Activated T-cell treated with anti-CD3 and anti-CD28 coated beads for 1 hour (primary cell): ENCODE data around the gene TSPAN16.
"Not testable (repeated sequence)": the region's sequence is repeated elsewhere in the genome, so short reads cannot be mapped to it uniquely, and the experiment has no call there.

Experiments
- DNase-seq: peaks from one replicate; pipeline ENCODE4 v3.0.0-alpha.2; 2020; ENCODE audit warnings: low read depth

The TSPAN16 gene

DNA sequence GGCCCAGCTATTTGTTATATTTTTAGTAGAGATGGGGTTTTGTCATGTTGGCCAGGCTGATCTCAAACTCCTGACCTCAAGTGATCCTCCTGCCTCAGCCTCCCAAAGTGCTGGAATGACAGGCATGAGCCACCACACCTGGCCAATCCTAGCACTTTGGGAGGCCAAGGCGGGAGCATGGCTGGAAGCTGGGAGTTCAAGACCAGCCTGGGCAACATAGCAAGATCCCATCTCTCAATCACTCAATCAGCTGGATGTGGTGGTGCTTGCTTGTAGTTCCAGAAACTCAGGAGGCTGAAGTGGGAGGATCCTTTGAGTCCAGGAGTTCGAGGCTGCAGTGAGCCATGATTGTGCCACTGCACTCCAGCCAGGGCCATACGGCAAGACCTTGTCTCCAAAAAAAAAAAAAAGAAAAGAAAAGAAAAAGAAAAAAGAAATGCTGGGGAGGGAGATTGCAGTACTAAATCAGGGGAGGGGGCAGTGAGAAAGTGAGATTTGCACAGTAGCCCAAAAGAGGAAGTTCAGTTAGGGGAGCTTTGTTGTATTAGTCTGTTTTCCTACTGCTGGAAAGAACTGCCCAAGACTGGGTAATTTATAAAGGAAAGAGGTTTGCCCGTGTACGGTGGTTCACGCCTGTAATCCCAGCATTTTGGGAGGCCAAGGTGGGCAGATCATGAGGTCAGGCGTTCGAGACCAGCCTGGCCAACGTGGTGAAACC is 24.5 kb downstream of the TSPAN16 start:
- not testable (repeated sequence) for DNase-seq

DNA sequence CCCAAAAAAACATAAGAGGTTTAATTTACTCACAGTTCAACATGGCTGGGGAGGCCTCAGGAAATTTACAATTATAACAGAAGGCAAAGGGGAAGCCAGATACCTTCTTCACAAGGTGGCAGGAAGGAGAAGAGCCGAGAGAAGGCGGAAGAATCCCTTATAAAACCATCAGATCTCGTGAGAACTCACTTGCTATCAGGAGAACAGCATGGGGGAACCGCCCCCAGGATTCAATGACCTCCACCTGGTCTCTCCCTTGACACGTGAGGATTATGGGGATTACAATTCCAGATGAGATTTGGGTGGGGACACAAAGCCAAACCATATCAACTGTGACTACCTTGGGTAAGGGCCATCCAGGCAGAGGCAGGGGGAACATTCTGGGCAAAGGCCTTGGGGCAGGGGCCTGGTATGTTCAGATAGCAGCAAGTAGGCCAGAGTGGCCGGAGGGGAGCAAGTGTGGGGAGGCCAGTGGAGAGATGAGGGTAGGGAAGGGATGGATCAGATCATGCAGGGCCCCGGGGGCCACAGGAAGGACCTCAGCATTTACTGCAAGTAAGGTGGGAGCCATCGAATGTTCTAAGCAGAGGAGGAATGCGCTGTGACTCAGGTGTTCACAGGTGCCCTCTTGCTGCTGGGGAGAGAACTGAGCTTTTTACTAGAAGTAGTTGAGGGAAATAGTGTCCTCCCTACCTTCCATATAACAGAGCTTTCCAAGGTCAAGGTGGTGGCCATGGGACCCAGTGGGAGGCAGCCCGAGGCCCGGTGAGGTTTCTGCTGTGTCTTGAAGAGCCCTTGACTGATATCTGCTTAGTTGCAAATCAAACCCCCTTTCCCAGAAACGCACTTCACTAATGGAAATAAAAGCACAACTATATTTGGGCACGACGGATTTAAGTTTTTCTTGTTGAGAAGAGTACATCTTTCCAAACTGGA is 25.5 kb downstream of the TSPAN16 start:
- DNase-seq: no peak

DNA sequence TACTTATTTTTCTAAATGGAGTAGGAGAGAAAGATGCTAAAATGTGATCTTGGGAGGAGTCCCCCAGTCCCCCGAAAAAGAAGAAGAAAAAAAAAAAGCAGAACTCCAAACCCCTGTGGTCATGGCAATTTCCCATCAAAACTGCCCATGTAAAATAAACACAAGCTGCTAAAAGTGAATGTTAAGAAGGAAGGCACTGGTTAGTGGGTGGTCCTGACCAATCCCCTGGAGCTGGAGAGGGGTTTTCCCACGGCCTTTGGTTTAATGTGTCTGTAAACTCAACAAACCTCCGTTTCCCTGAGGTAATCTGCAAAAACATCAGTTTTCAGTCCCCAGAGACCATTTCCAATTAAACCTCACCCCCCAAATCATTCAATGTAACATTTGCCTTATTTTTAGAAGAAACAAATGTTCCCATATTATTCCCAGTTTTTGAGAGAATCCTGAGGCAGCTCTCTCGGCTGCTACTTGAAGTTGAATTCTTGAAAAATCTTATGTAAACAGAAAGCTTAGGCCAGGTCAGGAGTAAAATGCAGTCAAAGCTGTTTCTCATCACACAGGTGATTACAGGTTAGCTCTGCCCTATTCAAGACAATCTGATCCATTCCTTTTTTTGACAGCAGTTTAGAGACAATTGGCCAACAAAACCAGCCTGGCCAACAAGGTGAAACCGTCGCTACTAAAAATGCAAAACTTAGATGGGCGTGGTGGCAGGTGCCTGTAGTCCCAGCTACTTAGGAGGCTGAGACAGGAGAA is 26.5 kb downstream of the TSPAN16 start:
- no peak for DNase-seq

DNA sequence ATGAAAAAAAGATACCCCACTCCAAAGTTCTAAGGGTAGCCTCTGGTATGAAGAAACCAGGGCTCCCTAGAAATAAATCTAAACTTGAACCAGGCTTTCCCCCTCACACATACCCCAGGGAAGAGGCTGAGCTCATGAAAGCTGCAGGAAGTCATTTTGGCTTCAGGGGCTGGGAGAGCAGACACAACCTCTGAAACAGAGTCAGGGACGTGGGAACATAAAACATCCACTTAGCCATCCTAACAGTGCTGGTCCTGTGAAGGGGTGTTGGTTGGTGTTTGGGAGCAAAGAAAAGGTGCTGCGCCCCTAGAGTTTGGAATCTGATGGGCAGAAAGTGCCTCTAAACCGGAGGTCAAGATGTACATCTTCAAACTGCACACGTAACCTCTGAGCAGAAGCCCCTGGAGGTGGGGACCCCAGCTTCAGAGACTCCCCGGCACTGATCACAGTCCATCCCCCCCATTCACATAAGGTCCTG is 27.7 kb downstream of the TSPAN16 start:
- no peak for DNase-seq

DNA sequence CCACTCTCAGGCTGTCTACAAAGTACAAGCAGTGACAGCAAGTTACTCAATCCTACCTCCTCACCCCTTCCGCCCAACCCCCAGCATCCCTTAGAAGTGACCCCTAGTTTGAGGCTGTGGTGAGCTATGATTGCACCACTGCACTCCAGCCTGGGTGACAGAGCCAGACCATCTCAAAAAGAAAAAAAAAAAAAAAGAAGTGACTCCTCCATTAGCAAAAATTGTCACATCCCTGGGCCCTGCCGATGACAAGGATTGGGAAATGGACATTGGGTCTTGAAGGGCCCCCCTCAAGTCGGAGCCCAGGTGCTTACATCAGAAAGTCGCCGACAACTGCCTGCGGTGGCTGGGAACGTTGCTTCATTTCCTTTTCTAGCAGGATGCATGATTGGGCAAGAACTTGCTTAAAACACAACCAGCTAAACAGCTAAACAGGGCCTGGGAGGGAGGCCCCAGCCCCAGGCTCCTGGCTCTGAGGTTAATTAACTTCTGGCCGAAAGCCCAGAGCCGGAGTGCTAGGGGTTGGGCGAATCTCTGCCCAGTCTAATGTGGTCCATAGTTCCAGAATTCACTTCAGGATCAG is 28.2 kb downstream of the TSPAN16 start:
- no peak for DNase-seq

DNA sequence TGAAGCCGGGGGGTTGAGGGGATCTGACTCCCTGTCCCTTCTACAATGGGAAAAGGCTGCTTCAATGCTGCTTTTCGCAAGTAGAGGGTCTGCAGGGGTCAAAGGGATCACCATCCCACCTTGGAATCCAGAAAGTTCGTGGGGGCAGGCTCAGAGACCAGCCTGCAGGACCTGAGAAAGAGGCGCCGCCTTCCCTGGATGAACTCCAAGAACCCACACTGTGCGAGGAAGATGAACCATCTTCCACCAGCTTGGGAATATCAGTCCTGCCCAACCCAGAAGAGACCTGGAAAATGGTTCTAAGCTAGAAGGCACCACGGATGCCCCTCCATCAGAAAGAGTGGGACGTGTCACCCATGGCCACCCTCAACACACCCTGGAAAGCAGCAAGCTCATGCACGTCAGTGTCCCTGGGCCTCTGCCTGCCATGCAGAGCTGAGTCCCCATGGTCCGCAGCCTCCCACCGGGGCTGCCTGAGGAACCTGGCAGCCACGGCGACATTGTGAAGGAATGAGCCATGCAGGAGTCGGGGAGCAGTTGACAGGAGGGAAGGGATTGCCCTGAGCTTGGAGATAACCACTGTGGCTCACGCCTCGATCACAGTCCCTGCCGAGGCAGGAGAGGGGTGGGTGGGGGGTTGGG is 28.9 kb downstream of the TSPAN16 start:
- no peak for DNase-seq

DNA sequence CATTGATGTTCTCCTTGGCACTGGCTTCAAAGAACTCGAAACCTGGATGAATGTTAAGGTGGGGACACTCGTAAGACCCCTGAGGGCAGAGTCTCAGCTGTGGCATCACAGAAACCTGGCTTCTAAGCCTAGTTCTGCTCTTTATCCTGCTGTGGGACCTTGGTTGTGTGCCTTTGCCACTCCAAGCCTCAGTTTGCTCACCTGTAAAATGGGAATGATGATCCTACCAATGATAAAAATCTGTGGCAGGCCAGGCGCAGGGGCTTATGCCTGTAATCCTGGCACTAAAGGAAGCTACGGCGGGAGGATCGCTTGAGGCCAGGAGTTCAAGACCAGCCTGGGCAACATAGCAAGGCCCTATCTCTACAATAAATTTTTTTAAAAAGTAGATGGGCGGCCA is 29.6 kb downstream of the TSPAN16 start:
- DNase-seq: no peak

DNA sequence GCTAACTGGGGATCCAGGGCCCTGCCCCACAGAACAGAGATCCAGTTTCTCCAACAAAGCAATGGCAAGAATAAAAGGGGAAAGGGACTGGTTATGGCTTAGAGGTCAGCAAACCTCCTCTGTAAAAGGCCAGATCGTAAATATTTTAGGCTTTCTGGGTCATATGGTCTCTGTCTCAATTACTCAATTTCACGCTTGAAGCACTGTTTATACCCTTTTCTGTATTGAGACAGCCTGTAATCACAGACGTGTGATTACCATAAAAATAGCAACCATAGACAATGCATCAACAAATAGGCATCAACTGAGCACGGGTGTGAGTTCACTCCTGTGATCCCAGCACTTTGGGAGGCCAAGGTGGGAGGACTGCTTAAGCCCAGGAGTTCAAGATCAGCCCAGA is 34.2 kb downstream of the TSPAN16 start:
- DNase-seq: no peak

DNA sequence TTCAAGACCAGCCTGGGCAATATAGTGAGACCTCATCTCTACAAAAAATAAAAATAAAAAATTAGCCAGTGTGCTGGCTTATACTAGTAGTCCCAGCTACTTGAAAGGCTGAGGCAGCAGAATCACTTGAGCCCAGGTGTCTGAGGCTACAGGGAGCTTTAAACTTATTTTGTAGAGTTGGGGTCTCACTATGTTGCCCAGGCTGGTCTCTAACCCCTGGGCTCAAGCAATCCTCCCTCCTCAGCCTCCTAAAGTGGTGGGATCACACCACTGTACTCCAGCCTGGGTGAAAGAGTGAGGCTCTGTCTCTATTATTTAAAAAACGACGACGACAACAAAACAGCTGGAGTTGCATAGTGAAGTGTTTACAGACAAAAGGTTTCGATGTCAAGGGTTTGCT is 35.5 kb downstream of the TSPAN16 start:
- DNase-seq: no peak

DNA sequence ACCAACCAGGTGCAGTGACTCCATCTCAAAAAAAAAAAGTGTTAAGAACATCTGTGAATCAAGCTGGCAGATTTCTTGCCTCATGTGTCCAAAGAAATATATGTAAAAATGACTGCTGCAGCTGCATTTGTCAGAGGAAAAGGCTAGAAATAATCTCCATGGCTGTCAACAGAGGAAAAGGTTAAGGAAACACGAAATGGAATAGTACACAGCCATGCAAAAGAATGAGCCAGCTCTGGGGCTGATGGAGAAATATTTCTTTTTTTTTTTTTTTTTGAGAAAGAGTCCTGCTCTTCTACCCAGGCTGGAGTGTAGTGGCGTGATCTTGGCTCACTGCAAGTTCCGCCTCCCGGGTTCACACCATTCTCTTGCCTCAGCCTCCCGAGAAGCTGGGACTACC is 36.9 kb downstream of the TSPAN16 start:
- no peak for DNase-seq

DNA sequence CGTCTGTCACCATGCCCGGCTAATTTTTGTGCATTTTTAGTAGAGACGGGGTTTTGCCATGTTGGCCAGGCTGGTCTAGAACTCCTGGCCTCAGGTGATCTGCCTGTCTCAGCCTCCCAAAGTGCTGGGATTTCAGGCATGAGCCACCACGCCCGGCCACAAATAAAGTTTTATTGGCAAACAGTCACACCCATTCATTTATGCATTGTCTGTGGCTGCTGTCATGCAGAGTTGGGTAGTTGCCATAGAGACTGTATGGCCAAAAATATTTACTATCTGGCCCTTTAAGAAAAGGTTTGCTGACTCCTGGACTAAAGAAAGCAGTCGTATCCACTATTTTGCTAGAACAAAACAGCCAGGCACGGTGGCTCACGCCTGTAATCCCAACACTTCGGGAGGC is 37.9 kb downstream of the TSPAN16 start:
- not testable (repeated sequence) for DNase-seq

DNA sequence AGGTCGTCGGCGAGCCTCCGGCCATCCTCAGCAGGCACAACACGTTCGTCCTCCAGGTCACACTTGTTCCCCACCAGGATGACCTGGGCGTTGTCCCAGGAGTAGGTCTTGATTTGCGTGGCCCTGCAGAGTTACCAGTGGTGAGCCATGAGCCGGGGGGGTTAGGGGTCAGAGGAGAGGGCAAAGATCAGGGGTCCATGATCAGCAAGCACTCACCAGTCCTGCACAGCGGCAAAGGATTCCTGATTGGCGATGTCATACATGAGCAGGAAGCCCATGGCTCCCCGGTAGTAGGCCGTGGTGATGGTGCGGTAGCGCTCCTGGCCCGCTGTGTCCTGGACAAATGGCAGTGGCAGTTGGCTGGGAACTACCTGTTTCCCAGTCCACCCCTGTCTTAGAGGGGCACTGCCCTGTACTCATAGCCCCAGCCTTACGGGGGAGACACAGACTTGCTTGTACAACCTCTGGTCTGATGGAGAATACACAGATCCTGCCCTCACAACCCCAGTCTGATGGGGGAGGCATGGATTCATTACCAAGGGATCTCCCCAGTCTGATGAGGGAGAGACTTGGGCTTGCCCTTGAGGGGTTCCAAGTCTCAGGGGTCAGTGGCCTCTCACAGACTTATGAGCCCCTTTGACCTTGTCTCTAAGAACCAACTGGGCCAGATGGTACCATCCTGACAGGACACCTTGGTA is 39.6 kb downstream of the TSPAN16 start:
- DNase-seq: no peak

DNA sequence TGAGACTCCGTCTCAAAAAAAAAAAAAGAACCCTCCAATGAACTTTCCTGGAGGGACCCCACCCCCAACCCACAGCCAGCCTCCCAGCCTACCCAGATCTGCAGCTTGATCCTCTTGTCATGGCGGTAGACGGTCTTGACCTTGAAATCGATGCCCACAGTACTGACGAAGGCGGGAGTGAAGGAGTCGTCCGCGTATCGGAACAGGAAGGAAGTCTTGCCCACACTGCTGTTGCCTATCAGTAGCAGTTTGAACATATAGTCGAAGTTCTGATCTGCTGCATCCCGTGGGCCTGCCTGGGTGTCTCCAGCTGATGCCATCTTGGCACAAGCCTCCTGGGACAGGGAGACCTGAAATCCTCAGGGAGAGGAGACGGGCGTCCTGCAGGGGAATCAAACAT is 41.1 kb downstream of the TSPAN16 start:
- no peak for DNase-seq

DNA sequence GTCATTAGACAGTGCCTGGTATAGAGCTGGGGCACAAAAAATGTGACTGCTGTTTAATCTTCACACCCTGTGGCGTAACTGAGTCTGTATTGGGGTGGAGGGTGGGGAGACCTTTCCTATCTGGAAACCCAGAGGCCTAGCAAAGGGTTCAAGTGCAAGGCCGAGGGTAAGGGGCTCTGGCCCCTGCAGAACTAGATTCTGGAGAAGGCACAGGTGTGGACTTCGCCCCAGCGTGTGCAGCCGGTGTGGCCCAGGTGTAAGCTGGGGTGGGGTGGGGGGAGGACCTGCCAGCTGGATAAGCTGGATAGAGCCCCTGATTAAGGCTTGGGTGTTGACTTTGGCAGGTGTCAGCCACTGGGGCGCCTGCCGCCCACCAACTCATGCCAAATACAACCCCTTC is 42.2 kb downstream of the TSPAN16 start:
- DNase-seq: no peak

DNA sequence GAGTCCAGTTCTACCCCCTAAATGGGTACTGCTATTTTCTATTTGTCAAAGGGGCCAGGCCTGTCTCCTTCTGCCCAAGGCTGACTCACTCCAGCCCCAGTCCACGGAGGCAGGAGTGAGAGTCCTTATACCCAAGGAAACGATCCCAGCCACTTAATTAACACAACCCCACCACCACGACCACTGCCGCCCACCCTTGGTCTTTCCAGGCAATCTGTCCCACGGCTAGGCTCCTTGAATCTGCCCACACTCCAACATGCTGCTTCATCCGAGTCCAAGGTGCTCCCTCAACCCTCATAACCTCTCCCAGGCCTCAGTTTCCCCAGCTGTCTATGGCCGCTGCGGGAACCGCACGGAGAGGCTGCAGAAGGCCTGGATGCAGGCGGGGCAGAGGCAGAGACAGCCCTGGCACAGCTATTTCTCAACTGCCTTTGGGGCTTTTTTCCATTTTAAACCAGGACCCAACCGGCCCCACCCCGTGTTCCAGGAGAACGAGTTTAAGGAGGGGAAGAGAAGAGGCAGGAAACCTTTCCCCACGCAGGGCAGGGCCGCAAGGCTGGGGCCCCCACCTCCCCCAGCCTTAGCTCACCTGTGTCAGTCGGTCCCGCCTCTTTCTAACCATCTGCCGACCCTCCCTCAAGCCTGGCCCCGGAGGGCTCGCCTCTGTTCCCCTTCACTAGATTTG is 42.8 kb downstream of the TSPAN16 start:
- no peak for DNase-seq

DNA sequence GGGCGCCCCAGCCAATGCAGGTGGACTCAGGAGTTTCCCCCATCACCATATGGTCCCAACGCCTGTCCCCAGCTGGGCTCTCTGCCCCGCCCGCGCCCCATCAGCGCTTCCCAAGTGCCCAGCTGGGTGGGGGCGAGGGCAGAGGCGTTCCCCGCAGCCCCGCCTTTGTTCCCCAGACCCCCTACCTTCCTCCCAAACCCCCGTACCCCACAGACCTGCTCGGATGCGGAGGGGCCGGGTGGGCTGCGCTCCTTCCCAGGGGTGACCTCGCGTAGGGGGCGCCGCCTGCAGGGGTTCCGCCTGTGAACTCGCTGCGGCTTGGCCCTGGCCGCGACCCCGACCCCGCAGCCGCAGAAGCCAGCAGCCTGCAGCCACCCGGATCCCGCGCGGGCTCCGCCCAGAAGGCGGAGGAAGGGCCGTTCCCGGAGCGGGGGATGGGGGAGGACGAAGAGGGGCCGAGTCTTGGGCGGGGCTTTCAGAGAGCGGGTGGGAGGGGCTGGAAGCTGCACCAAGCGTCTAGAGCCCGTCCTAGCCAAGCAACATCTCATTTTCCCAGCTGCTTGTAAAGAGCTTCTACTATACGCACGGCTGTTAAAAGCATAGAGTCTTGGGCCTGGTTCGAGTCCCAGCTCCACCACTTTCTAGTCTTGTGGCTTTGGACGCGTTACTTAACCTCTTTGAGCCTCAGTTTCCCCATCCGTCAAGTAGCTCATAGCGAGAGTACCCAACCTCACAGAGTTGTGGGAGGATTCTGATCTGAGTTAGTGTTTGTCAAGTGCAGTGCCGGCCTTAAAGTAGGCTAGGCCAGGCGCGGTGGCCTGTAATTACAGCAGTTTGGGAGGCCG is 43.5 kb downstream of the TSPAN16 start, which contains the start of gene RAB3D:
RAB3D (minus strand) TSS at position 404 of the 845 bp plus-strand sequence. CDS start 2,258 bp downstream, outside the sequence.
- DNase-seq: peak; percentile 72

DNA sequence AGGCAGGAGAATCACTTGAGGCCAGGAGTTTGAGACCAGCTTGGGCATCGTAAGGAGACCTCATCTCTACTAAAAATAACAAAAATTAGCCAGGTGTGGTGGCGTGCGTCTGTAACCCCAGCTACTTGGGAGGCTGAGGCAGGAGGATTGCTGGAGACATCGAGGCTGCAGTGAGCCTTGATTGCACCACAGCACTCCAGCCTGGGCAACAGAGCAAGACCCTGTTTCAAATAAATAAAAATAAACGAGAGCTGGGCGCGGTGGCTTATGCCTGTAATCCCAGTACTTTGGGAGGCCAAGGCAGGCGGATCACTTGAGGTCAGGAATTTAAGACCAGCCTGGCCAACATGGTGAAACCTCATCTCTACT is 44.1 kb downstream of the TSPAN16 start:
- not testable (repeated sequence) for DNase-seq

DNA sequence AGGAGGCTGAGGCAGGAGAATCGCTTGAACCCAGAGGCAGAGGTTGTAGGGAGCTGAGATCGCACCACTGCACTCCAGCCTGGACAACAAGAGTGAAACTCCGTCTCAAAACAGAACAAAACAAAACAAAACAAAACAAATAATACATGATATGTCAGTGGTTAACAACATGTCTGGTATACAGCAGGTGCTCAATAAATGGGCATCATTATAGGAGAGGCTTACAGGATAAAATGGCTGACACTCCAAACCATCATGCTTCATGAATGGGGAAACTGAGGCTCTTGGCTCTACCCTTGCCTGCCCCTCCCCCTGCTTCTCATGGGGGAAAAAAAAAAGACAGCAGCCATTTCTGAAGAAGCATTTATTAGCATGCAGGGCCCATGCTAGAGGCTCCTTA is 46.5 kb downstream of the TSPAN16 start:
- DNase-seq: no peak

DNA sequence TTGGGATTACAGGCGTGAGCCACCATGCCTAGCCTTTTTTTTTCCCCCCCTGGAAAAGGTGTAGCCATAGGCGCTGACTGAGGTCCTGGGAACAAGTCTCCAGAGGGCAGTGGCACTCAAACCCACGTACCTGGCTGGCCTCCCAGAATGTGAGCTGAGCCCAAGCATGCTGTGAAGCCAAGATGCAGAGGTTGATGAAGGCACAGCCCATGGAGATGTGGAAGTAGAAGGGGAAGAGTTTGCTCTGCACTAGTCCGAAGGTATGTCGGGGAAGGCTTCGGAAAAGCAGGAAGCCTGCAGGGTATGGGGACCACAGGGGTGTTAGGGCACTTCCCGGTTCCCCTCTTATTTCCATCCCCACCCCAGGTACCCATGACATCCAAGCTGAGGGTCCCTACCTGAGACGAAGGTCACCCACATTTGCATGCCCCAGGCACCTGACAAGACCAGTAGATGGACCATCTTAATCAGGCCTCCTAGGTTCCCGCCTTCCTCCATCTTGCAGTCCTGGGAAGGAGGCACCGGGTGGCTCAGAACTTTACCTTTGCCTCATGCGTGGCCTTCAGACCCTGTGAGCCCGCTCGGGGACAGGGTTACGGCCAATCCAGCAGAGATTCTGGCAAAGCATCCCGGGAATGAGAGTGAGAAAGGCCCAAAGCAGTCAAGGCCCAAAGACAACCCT is 49.3 kb downstream of the TSPAN16 start:
- DNase-seq: no peak
